Activated CD4-positive, alpha-beta T cell treated with anti-CD3 and anti-CD28 coated beads, Interleukin-2, amount 50 U/mL, for 24 hours (primary cell): Measurements from ENCODE around the gene FXYD6.

ENCODE experiments used
- DNase-seq, 2 donors: peaks; one replicate each; pipeline ENCODE4 v3.0.0-alpha.2; 2020; ENCODE audit warnings: low read depth in 1 of 2, low spot score in 1 of 2

FXYD6 gene

GRCh38 chr11:117910941-117911655, 34.6 kb upstream of the FXYD6 start:
- no peak for DNase-seq

DNA sequence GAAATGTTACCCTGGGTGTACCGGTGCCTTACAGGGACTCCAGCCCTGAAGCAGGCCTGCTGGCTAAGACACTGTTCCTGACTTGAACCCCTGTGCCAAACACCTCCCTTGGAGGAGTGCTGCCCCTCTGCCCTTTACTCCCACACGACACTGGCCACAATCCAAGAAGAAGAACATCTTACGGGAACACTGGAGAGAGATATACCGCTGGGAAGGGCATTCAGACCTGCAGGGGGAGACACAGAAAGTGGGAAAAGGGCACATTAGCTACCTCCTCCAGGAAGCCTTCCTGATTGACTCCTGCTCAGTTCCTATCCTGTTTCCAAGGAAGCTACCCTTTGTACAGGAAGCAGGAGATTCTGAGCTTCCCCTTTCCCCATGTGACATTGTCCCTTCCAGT, 34.1 kb upstream of the FXYD6 start:
- no peak for DNase-seq

GRCh38 chr11:117909611-117910382, 33.3 kb upstream of the FXYD6 start:
- DNase-seq = no peak

GRCh38 chr11:117908959-117909610, 32.6 kb upstream of the FXYD6 start:
- DNase-seq = no peak

DNA sequence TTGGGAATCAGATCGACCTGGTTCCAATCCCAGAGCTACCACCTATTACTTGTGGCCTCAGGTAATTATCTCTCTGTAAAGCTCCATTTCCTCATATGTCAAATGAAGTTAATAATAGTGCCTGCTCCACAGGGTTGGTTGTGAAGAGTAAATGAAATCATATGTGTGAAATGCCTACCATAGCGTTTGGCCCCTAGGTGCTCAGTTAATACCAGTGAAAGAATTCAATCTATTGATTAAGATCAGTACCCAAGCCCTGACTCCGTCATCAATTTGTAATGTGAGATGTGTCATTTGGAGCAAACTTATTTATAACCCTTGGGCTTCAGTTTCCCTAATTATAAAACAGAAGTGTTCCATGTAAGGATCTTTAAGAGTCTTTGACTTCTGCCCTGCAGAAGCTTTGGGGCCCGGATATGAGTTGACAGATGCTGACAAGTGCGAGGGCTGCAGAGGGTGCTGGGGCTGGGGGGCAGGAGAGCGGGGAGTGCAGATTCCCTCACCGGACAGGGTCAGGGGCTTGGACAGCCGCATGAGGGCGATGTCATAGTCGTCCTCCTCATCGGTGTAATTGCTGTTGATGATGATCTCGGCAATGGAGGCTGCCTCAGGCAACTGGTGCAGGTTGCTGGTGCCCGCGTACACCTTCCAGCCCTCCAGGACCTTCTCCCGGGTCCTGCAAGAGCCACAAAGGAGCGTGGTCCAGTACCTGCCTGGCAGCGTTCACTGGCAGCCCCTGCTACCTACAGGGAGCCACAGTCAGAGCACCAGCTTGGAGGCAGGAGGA, 31.8 kb upstream of the FXYD6 start:
- DNase-seq = no peak

DNA sequence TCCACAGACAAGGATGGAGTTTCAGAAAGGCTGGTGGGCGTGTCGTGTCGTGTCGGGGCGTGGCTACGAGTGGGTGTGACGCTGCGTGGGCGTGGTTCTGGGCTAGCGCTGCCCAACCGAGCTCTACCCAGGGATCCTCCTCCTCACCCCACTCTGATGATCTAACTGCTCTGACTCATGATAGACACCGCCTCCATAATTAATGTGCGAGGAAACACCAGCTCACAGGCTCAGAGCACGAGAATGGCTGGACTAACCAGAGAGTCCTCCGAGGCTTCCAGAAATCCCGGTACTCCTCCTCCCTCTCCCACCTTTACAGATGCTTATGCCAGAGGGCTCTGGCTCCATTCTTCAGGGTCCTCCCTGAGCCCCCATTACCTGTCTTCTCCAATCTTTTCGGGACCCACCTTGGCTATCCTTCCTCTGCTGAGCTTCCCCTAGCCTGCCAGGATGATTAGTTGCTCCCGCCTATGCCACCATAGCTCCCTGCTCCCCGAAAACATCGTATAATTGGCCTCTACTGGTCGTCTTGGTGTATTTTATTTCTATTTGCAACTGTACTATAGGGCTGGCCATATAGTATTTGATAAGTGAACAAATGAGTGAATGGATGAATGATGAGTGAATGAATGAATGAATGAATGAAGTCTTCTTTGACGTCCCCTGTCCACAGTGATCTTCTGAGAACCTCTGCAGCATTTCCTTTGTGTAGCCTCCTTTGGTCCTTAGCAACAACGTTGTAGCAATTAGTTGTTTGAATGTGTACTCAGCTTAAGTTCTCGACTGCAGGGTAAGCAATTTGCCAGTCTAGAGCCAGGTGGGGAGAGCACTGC, 31.0 kb upstream of the FXYD6 start:
- DNase-seq = peak; percentile 21 to 50

DNA sequence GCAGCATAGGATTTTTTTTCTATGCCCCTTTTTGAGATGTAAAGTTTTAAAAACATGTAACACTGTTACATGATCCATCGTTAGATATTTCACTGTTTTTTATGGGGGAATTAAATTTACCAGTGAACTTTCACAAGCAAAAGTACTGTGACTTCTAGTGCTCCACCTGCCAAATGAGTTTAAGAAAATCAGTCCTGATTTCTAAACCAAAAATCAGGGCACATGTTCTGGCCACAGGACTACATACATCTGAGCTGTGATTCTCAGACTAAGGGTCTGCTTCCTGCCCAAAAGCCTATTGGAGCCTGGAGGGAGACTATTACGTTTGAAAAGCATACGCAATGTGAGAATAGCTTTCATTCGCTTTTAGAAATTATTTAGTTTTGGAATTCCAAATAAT, 30.3 kb upstream of the FXYD6 start:
- no peak for DNase-seq

GRCh38 chr11:117906126-117906525, 29.7 kb upstream of the FXYD6 start:
- DNase-seq = no peak

- no peak for DNase-seq
Measured at GRCh38 chr11:117905524-117905923, 29.1 kb upstream of the FXYD6 start.

- DNase-seq = no peak
Measured at GRCh38 chr11:117903505-117904382, 27.3 kb upstream of the FXYD6 start.

GRCh38 chr11:117902001-117902845, 25.8 kb upstream of the FXYD6 start:
- DNase-seq = no peak

- no peak for DNase-seq
Measured at GRCh38 chr11:117901601-117902000, 25.1 kb upstream of the FXYD6 start.

- DNase-seq = no peak
Measured at GRCh38 chr11:117900720-117901440, 24.4 kb upstream of the FXYD6 start.

GRCh38 chr11:117900121-117900648, 23.7 kb upstream of the FXYD6 start:
- DNase-seq = no peak

- DNase-seq = no peak
Measured at GRCh38 chr11:117898059-117898458, 21.6 kb upstream of the FXYD6 start.

GRCh38 chr11:117892651-117893050, 16.2 kb upstream of the FXYD6 start:
- no peak for DNase-seq

GRCh38 chr11:117891362-117891761, 14.9 kb upstream of the FXYD6 start:
- DNase-seq = no peak

DNA sequence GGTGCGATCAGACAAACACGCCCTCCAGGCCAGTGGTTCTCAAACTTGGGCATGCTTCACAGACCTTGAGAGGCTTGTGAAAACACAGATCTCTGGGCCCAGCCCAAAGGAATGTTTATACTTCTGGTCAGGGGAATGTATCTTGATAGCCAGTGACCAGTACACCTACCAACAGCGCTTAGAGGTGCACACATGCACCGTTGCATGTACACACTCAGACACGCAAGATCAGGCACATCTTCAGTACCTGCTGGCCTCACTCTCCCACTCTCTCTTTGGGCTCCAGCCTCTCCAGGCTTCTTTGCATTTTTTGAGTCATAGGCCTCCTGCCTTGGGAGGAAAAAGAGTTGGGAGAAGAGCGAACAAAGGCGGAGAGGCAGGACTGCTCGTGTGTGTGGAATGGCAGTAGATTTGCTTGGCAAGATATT, 11.7 kb upstream of the FXYD6 start:
- no peak for DNase-seq
